Measurements from ENCODE around the gene GRID1.

Gene GRID1

DNA sequence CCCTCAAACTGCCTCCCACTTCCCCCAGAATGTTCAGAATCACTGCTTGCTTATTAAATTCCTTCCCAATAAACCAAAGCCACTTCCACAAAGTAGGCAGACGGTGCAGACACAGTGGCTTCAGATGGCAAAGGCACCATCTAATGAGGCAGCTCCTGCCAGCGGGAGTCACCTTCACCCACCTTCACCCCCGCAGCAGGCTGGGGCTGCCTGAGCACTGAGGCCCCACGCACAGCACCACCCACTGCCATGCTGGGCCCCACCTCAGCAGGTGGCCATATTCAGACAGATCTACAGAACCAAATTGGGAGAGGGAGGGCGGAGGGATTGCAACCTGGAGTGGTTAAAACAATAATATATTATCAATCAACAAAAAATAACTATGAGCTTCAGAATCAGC lies 118.5 kb downstream of the GRID1 start:
- H3K4me1 ChIP-seq (ENCODE audit: insufficient read depth, poor library complexity, severe bottlenecking) = no peaks in the 10 kb centered on the region
- DNase-seq (ENCODE audit: low spot score) (peak; percentile 23), ATAC-seq (ENCODE audit: low read depth) (no peak)
- H3K4me3 ChIP-seq (ENCODE audit: severe bottlenecking) = no peak overlapping the region
- no peak for TF ChIP-seq CTCF (IDR thresholded peaks at IDR 0.05; ENCODE audit: poor library complexity, severe bottlenecking)
- no peaks in the 10 kb centered on the region for H3K9me3 ChIP-seq (ENCODE audit: severe bottlenecking)
- H3K27ac ChIP-seq (ENCODE audit: poor library complexity, severe bottlenecking) = no peak overlapping the region
- H3K36me3 ChIP-seq (ENCODE audit: low read depth) = no peaks in the 10 kb centered on the region
- H3K27me3 ChIP-seq (ENCODE audit: insufficient read depth, poor library complexity, severe bottlenecking) = no peaks in the 10 kb centered on the region

- Histone ChIP-seq H3K9me3 (ENCODE audit: severe bottlenecking) (no peaks in the 10 kb centered on the region), H3K4me3 (ENCODE audit: severe bottlenecking) (no peak overlapping the region), H3K27me3 (ENCODE audit: insufficient read depth, poor library complexity, severe bottlenecking) (no peaks in the 10 kb centered on the region), H3K36me3 (ENCODE audit: low read depth) (no peaks in the 10 kb centered on the region), H3K4me1 (ENCODE audit: insufficient read depth, poor library complexity, severe bottlenecking) (no peaks in the 10 kb centered on the region), H3K27ac (ENCODE audit: poor library complexity, severe bottlenecking) (no peak overlapping the region)
- peak; percentile 16 for DNase-seq (ENCODE audit: low spot score)
- no peak for TF ChIP-seq CTCF (IDR thresholded peaks at IDR 0.05; ENCODE audit: poor library complexity, severe bottlenecking)
- no peak for ATAC-seq (ENCODE audit: low read depth)
Observed at GRCh38 chr10:86247588-86247987, 119.0 kb downstream of the GRID1 start.

GRCh38 chr10:86247073-86247472 lies 119.5 kb downstream of the GRID1 start:
- H3K36me3 ChIP-seq (ENCODE audit: low read depth) = no peaks in the 10 kb centered on the region
- H3K9me3 ChIP-seq (ENCODE audit: severe bottlenecking) = no peaks in the 10 kb centered on the region
- H3K27ac ChIP-seq (ENCODE audit: poor library complexity, severe bottlenecking) = no peak overlapping the region
- no peak for TF ChIP-seq CTCF (IDR thresholded peaks at IDR 0.05; ENCODE audit: poor library complexity, severe bottlenecking)
- DNase-seq (ENCODE audit: low spot score) (no peak), ATAC-seq (ENCODE audit: low read depth) (no peak)
- no peak overlapping the region for H3K4me3 ChIP-seq (ENCODE audit: severe bottlenecking)
- no peaks in the 10 kb centered on the region for H3K27me3 ChIP-seq (ENCODE audit: insufficient read depth, poor library complexity, severe bottlenecking)
- H3K4me1 ChIP-seq (ENCODE audit: insufficient read depth, poor library complexity, severe bottlenecking) = no peaks in the 10 kb centered on the region

DNA sequence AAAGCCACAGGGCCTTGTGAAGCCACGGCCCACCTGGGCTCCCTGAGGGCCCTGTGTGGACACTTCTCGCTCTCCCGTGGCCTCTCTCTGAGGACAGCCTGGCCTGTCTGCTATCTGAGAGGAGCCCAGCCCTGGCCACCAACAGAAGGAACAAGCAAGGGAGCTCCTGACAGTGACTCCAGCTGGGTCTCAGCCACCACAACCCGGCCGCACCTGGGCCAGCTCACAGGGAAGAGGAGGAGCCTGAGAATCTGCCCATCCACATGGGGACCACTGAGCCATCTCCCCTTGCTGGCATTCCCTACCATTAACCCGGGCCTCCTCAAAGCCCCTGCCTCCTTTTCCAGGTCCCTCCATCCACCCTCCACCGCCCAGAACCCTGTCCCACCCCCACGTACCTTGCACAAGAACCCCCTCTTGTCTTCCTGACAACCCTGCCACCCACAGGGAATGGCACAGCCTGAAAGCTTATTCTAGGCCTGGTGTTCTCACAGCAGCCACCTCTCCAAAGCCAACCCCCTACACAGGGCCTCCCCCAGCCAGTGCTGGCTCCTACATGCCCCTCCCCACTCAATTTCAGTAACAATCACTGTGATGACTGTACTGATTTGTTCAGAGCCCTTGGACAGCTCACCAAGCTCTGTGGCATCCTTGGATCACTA lies 120.2 kb downstream of the GRID1 start:
- ATAC-seq (ENCODE audit: low read depth) = no peak

More for the DNA sequence above, 120.2 kb downstream of the GRID1 start:
- no peak overlapping the region for H3K4me3 ChIP-seq (ENCODE audit: severe bottlenecking)
- H3K27ac ChIP-seq (ENCODE audit: poor library complexity, severe bottlenecking) = no peak overlapping the region
- no peaks in the 10 kb centered on the region for H3K36me3 ChIP-seq (ENCODE audit: low read depth)
- no peak for TF ChIP-seq CTCF (IDR thresholded peaks at IDR 0.05; ENCODE audit: poor library complexity, severe bottlenecking)
- H3K4me1 ChIP-seq (ENCODE audit: insufficient read depth, poor library complexity, severe bottlenecking) = no peaks in the 10 kb centered on the region
- H3K9me3 ChIP-seq (ENCODE audit: severe bottlenecking) = no peaks in the 10 kb centered on the region
- no peaks in the 10 kb centered on the region for H3K27me3 ChIP-seq (ENCODE audit: insufficient read depth, poor library complexity, severe bottlenecking)
- DNase-seq (ENCODE audit: low spot score) = no peak
